Activated naive CD4-positive, alpha-beta T cell treated with anti-CD3 and anti-CD28 coated beads, Interleukin-2, amount 50 U/mL, for 16 hours (primary cell): ENCODE measurements around the gene SORCS1.

ENCODE experiments used
- DNase-seq: peaks from one replicate; pipeline ENCODE4 v3.0.0-alpha.2; 2020

SORCS1 gene

DNA sequence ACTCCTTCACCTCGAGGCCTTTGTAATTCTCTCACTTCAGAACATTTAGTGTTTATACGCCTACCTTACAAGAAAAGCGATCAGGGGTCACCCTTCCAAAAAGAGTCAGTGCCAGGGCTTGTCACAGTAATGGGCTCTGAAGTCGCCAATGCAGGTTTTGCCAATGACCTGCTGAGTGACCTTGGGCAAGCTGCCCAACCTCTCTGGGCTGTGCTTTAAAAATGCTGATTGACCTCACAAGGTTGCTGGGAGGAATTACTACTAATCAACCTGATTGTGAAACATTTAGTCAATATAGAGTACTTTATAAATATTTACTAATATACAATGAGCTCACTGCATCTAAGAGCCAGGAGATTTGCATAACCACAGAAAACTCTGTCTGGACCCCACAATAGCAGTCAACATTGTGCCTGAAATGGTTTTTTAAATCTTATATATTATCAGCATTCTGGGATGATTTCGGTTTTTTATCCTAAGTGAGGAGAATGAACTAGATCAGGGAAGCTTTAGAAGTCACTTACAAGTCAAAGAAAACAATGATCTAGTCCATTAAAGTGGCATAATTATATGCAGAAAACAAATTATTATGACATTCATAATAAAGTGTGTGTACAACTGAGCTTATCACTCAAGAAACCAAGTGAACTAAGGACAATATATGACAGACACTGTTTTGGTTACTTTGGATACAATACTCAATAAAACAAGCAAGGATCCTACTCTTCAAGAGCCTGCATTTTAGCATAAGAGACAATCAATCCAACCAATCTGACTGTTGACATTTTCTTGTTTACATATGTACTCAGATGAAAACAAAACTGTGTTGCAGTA is 290.5 kb downstream of the SORCS1 start:
- no peak for DNase-seq

DNA sequence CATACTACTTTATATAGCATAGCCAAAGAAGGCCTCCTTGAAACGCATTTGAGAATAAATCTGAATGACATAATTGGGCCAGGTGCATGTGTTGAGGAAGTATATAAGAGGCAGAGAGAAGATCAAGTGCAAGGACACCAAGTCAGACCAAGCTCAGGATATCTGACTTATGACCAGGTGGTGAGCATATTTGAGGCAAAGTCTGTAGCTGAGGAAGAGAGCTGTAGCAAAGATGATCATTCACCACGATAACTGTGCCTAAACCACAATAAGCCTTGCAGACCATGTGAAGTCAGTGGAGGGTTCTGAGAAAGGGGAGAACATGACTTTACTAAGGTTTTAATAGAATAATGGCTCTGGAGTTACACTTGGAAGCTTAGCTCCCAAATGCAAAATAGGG is 292.3 kb downstream of the SORCS1 start:
- no peak for DNase-seq

DNA sequence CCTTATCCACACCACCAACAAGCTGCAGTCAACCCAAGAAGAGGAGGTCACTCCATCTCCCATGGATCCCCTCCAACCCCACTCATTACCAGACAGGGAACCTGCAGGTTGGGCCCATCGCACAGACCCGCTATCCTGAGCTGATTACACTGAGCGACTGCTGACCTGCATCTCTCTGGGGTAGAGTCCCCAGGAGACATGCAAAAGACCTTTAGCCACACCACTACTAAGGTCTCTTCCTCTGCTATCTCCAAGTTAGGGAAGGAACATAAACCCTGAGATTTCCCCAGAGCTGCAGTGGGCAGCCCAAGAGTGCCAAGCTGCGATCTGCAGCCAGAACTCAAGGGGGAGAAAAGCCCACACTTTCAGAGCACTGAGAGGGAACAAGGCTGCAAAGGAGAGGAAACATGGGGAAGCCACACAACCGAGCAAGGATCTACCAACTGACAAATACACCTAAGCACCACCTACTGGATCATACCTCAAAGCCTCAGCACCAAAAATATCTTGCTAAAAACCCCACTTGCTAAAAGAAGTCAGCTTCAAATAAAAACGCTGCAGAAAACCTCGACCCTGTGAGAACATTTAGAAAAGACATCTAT is 298.2 kb downstream of the SORCS1 start:
- DNase-seq = no peak

DNA sequence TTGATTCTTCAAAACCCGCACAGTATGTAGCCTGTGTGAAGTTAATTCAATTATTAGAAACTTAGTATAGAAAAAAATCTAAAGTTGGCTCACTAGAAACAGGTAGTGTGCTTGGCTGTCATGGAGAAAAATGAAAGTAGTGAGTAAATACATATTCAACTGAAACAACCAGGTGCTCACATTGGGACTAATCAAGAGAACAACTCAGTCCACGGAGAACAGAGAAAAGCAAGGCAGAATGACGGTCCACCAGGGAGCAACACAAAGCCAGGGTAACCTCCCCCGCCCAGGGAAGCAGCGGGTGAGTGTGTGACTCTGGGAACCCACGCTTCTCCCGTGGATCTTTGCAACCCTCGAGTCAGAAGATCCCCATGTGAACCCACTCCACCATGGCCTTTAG is 300.5 kb downstream of the SORCS1 start:
- DNase-seq = no peak

DNA sequence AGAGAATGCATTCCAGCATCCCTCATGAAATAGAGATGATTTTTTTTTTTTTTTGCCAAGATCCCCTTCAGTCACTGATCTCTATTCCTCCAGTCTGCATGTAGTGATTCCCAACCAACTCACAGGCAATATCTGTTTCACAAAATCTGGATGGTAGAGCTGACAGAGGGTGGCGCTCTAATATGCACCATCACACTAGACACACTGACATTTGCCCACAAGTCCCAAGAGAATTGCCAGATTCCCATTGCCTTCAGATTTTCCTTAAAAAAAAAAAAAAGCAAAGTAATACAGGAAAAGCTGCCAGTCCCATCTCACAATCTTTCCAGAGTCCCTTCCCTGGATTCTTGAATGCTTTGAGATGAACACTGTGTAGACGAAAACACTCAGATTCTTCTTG is 301.0 kb downstream of the SORCS1 start:
- no peak for DNase-seq

DNA sequence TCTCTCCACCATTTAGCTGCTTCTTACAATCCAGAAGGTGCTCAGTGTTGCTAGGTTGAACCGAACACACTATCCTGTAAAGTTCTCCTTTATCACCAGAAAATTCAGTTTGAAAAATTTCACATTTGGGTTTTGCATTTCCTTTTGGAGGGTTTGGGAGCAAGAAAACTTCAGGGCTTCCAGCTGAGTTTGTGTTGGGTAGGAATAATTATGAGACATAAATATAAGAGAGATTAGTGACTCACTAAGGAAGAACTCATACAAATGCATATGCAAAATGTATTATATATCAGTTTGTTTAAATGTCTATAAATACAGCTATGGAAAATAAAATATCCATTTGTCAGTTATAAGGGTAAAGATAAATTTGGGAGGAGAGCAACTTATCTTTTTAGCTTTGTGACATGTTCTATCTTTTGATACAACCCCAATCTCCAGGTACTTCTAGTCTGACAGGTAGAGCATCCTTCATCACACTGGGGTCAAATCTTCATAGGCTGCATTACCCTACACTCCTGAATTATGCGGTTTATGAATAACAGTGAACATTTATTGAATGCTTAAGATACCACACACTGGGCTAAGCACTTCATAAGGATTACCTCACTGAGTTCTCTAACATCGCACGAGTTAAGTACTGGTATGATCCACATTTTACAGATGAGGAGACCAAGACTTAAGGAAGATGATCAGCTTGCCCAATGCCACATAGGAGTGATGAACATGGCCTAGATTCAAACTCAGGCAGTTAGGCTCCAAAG is 304.4 kb downstream of the SORCS1 start:
- no peak for DNase-seq

DNA sequence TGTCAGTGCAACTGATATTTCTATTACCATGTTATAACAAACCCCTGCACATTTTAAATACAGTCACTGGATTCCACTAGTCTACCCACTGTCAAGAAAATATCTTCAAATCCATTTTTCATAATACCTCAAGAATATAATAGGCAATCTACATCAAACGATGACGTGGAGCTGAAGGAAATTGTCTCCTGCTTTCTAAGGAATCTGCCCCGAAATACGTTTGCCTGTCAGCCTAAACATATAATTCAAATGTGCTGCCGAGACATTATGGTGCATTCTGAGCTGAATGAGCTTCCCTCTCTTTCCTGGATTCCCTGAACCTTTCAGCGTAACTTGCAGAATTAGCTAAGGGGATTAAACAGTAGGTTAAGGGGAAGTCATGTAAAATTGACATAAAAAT is 306.8 kb downstream of the SORCS1 start:
- no peak for DNase-seq

DNA sequence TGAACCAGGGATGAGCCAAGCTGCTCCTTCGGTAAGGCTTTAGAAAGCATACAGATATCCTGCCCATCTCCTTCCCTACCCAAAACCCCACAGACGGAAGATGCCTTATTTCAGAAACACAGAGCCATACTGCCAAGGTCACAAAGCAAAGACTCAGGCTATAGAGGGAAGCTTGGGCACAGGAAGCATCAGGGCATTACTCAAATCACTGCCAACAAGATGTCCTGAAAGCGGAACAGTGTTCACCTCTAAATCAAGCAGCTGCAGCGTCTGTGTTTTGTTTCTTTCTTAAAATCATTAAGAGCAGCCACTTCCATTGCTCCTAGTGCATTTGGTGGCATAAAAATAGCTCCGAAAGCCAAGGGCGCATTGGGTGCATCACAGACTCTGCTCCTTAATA is 307.3 kb downstream of the SORCS1 start:
- no peak for DNase-seq

DNA sequence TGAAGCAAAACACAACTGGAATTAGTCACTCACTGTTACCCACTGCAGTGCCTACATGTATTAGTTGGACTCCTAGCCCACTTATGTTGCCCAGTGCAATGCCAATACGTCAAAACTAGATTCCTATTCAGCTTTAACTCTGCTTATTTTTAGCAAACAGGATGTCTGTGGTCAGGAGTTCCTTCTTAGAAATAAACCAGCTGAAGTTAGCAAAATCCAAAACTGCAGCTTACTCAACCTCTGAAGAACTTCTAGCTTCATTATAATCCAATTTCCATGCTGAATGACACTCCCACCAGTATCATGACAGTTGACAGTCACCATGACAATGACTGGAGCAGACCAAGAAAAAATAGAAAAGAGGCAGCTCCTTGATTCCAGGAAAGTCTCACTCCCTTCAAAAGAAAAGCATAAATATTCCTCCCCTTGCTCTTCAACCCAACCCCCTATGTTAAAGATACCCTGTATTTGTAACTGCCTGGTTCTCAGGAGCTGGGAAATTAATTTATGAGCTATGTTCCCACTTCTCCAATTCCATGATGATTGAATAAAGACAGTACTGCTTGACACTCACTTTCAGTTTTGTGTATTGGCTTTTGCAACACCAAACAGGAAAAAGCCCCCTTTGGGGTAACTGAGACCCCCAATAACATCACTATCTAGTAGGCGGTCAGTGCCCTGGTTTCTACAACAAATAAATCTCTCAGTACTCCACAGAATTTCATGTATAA is 327.4 kb downstream of the SORCS1 start:
- DNase-seq = no peak

DNA sequence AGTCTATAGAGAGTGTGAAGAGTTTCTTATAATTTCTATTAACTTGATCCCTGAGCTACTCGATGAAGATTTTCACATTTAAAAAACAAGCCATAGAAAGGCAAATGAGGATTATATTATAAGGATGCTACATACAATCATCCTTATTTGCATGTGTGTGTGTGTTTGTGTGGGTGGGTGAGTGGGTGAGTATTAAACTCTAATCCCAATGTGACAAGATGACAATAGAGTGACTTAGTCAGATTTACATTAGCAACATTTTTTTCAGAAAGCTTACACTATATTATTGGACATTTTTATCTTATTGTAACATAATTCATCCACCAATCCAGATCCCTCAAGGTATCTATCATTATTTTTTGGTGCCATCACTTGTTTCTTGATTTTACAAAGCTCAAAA is 331.7 kb downstream of the SORCS1 start:
- no peak for DNase-seq

DNA sequence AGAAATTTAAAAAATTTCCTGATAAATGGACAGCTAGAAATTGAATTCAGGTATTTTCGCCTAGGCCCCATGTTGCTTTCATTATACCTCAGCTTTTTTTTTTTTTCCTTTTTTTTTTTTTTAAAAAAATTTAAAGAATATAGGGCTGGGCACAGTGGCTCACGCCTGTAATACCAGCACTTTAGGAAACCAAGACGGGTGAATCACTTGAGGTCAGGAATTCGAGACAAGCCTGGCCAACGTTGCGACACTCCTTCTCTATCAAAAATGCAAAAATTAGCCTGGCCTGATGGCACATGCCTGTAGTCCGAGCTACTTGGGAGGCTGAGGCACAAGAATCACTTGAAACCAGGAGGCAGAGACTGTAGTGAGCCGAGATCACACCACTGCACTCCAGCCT is 334.0 kb downstream of the SORCS1 start:
- no peak for DNase-seq

DNA sequence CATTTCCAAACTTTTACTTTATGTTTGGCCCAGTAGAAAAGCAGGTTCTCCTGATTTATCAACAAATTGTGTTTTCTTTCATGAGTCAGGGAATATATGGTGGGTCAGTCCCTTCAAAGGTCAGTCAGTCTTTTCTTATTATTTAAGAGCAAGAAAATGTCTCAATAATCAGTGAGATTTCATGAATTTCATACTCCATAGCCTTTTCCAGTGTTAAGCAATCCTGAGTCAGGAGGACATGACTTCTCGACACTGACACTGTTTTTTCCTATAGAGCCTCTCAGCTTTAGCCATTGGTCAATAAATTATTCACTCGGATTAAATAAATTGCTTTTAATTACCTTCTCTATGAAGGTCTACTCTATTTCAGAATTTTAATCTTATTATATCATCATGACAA is 334.5 kb downstream of the SORCS1 start:
- no peak for DNase-seq

DNA sequence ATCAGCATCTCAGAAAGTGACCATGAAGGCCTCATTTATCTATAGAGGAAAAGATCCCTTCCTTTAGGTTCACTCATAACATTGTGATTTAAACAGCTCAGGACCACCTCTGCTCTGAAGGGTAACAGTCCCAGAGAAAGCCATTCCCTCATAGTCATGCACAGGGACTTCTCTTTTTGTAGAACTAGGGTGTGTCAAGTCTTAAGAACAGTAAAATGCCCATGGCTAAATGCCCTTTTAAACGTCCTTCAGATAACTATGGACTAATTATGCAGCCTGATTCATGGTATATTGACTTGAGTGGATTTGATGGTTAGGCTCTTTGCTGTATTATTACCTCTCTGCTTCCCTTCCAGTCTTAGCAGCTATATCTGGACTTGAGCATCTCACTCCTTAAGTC is 337.8 kb downstream of the SORCS1 start:
- DNase-seq = no peak

DNA sequence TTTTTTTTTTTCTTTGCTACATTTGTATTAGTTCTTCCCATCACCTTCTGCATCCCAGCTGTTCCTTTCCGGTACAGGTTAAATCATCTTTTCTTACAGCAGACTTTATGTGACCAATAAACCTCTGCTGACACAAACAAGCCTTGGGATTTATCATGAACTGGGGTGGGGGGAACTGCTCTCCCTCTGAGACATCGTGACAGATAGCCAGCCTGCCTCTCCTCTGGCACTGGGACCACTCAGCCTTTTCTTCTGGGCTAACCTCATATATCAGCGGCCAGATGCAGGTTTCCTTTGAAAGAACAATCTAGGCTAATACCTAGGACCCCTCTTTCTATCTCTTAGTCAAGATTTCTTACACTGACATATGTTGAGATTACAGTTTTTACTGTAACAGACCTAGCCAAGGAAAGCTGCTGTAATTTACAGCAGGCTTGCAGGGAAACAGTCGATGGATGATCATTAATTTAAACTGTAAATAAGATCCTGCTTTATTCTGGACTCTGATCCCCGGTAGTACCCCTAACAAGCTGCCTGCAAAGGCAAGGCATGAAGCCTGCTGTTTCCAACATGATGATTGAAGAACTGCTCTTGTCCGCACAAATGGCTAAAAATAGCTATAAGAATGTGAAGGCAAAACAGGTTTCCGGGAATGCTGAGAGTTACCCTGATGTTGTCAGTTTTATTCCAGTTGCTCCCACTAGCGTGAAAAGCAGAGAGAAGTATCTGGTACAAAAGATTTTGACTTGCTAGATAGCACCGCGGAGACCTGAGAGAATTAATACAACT is 338.7 kb downstream of the SORCS1 start:
- DNase-seq = no peak

DNA sequence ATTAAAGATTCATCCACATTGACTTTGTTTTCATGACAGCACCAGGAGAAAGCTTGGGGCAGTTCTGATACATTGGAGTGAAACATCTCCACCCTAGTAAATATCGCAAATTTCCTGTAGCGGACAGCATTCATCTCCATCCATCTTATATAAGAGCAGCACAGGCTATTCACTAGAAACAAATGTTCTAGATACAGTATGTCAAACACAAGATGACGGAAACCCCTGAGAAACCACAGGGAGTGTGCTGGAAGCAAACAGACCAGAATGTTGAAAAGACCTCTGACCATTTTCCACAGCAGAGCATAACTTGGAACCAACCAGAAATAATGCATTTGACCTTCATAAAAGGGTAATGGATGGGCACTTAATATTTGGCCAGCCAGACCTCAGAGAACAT is 343.9 kb downstream of the SORCS1 start:
- no peak for DNase-seq

DNA sequence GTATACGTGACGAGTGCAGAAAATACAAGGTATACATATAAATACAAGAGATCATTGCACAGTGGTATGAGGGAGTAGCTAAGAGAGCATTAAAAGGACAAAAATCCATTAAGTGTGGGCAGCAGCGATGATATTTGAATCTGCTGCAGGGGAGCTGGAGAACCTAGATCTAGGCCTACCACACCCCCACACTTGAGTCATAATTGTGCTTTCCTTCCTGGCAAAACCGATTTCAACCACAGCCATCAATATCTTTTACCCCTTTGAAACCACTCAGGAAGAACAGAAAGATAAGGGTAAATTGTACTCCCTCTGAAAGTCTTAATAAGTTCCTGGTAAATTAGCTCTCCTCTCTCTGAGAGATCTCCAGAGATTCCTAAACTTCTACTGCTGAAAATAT is 345.0 kb downstream of the SORCS1 start:
- DNase-seq = no peak

DNA sequence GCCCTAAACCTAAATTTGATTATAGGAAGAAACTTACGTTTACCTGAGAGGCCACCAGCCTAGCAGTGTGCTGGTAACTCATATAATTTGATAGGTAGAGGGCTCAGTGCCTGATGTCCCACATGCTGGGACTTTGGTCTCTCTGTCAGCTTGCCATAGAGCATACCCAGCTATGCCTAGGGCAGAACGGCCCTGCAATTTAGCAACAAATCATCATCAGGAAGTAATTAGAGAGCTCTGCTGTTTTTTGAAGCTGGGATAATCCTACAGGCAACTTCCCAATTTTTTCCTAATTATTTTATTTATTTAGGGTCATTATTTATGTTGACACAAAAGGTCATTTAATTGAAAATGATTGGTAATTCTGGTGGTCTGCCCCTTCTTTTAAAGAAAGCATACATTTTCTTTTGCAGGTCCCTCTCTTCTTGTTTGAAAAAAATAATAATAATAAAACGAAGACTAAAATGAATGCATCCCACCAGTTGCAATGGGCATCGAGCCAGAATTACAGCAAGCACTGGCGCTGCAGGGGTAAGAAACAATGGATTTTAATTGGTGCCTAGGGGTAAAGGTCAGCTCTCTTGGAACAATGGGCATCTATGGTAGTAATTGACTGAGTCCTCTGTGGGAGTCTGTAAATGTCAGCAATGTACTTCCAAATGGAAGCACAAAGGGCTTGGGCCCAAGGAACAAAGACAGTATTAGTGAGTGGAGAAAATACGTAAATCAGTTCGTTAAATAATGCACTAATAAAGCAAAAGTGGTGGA is 348.0 kb downstream of the SORCS1 start:
- no peak for DNase-seq

DNA sequence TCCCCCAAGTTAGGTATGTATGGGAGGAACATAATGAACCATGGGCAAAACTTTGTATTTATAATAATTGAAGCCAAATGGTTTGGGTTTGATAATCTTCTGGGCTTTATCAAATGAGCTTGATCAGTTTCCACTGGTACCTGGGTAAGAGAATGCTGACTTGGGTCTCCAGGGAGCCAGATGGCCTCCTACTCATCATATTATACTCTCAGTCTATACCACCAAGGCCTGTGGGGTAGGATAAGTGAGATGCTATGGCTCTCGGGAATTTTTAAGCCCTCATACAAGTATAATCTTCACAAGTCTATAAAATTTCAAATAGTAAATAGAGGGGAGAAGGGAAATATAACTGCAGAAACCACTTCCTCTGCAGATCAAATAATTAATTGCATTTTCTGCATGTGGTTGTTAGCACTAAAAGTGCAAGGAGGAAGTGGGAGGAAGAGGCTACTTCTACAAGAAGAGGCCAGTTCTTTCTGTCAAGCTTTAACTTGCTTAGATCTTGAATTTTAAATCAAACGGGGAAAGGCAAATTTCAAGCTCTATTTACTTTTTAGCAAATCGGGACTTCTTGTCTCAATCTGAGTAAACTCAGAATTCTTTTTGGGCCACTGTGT is 349.0 kb downstream of the SORCS1 start:
- DNase-seq = no peak

DNA sequence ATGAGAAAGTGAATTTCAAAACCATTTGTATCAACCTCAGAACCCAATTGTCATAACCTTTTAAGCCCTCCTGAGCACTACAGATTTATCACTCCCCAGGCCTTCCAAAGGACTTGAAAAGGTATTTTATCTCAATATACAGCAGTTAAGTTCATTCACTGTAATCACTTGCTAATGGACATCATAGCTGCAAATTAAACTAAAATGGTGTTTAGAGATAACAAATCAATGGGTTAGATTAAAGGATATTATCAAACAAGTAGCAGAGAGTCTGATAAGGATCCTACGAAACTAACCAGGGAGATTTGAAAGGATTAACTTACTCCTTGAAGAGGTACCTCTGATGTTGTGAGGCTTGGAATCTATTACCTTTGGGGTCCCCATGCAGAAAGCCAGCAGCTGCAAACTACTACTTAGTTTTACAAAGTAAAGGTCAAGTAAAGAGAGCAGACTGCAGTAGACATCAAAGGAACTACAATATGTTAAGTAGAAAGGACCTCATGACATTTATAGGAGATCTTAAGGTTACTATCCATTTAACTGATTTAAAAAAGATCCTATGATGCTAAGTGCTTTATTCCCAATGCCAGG is 359.4 kb downstream of the SORCS1 start:
- DNase-seq = no peak

DNA sequence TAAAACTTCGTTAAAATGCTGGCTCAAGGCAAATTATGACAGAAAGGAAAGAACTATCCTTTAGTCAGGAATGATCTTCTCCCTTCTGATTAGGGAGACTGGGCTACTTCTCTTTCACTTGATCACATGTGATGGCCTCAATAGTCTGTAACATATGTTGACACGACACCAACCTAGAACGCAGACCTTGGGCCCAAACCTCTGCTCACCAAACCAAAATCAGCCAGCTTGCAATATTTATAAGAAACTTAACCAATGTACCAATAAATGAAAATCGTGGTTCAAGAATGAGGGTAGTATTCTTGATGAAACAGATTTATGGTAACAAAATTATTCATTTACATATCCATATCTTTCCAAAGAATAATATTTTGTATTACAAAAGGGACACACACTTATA is 361.6 kb downstream of the SORCS1 start:
- DNase-seq = no peak

DNA sequence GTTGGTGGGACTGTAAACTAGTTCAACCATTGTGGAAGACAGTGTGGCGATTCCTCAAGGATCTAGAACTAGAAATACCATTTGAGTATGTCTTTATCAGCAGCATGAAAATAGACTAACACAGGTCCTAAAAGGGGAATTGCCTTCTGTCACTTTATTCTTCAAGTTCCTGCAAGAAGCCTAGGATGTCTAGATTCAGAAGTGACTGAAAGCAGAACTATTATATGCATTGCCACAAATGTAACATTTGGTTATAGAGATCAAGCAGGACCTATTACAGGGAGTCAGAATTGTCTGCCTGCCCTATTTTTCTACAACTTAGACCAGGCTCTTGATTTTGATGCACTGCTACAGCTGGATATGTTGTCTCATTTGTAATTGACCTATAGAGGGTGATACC is 364.7 kb downstream of the SORCS1 start:
- no peak for DNase-seq
